HG02943 (cell line): ENCODE measurements around the gene NBR1.
A peak's percentile ranks its signal among the peaks of the same experiment; 100 is the strongest.
"Not testable (repeated sequence)": the region's sequence is repeated elsewhere in the genome, so short reads cannot be mapped to it uniquely, and the experiment has no call there.

ENCODE experiments used
- ATAC-seq: cut with Tn5 transposase; IDR thresholded peaks from one replicate; pipeline ENCODE4 v1.9.1; 2021; ENCODE audit warnings: mild to moderate bottlenecking, low read depth, moderate library complexity; ENCODE audit not compliant: unreplicated experiment

The NBR1 gene, protein sequence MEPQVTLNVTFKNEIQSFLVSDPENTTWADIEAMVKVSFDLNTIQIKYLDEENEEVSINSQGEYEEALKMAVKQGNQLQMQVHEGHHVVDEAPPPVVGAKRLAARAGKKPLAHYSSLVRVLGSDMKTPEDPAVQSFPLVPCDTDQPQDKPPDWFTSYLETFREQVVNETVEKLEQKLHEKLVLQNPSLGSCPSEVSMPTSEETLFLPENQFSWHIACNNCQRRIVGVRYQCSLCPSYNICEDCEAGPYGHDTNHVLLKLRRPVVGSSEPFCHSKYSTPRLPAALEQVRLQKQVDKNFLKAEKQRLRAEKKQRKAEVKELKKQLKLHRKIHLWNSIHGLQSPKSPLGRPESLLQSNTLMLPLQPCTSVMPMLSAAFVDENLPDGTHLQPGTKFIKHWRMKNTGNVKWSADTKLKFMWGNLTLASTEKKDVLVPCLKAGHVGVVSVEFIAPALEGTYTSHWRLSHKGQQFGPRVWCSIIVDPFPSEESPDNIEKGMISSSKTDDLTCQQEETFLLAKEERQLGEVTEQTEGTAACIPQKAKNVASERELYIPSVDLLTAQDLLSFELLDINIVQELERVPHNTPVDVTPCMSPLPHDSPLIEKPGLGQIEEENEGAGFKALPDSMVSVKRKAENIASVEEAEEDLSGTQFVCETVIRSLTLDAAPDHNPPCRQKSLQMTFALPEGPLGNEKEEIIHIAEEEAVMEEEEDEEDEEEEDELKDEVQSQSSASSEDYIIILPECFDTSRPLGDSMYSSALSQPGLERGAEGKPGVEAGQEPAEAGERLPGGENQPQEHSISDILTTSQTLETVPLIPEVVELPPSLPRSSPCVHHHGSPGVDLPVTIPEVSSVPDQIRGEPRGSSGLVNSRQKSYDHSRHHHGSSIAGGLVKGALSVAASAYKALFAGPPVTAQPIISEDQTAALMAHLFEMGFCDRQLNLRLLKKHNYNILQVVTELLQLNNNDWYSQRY

DNA sequence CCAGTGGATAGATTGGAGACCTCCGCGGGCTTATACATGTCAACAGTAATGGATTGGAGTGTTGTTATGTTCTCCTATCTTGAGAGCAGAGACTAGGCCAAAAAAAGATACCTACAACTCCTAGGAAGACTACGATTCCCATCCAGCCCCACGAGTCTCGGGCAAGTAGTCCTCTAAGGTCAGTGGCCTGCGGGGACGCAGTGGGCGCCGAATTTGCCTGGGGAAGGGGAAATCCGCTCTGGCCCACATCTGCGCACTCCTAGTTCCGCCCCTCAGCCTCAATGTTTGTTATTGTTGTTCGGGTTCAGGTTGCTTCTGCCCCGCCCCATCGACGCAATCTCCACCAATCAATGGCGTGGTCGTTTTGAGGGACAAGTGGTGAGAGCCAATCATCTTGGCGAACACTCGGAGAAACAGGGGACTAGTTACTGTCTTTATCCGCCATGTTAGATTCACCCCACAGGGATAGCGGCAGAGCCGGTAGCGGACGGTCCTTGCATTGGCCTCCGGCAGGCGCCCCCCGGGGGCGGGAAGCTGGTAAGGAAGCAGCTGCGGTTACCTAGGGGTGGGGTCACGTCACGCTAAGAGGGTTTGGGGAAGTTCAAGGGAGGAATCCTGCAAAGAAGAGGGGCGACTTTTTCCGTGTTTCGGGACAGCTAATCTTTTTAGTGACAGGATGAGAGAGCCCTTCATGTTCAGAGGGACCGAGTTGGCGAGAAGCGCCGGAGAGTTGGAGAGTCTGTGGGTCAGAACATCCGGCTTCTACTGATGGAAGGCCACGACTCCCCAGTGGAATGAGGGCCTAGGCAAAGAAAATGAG is at the start of gene NBR1:
TSS of gene NBR1 (plus strand) at position 449 of the 820 bp plus-strand sequence. CDS start 4,586 bp downstream, outside the sequence.
- peak; percentile 87 for ATAC-seq

DNA sequence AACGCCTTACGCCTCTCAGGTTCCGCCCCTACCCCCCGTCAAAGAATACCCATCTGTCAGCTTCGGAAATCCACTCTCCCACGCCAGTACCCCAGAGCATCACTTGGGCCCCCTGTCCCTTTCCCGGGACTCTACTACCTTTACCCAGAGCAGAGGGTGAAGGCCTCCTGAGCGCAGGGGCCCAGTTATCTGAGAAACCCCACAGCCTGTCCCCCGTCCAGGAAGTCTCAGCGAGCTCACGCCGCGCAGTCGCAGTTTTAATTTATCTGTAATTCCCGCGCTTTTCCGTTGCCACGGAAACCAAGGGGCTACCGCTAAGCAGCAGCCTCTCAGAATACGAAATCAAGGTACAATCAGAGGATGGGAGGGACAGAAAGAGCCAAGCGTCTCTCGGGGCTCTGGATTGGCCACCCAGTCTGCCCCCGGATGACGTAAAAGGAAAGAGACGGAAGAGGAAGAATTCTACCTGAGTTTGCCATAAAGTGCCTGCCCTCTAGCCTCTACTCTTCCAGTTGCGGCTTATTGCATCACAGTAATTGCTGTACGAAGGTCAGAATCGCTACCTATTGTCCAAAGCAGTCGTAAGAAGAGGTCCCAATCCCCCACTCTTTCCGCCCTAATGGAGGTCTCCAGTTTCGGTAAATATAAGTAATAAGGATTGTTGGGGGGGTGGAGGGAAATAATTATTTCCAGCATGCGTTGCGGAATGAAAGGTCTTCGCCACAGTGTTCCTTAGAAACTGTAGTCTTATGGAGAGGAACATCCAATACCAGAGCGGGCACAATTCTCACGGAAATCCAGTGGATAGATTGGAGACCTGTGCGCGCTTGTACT is 45.7 kb upstream of the NBR1 start, which contains the start of gene BRCA1:
TSS of gene BRCA1 (minus strand) at position 232 of the 834 bp plus-strand sequence. CDS start 1,268 bp downstream, outside the sequence.
- peak; percentile 90 for ATAC-seq

DNA sequence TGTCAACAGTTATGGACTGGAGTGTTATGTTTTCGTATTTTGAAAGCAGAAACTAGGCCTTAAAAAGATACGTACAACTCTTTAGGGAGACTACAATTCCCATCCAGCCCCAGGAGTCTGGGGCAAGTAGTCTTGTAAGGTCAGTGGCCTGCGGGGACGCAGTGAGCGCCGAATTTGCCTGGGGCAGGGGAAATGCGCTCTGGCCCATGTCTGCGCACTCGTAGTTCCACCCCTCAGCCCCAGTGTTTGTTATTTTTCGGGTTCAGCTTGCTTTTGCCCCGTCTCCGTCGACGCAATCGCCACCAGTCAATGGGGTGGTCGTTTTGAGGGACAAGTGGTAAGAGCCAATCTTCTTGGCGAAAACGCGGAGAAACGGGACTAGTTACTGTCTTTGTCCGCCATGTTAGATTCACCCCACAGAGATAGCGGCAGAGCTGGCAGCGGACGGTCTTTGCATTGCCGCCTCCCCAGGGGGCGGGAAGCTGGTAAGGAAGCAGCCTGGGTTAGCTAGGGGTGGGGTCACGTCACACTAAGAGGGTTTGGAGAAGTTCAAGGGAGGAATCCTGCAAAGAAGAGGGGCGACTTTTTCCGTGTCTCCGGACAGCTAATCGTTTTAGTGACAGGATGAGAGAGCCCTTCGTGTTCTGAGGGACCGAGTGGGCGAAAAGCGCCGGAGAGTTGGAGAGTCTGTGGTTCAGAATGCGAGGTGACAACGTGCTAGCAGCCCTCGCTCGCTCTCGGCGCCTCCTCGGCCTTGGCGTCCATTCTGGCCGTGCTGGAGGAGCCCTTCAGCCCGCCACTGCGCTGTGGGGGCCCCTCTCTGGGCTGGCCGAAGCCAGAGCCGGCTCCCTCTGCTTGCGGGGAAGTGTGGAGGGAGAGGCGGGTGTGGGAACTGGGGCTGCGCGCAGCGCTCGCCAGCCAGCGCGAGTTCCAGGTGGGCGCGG is 44.8 kb upstream of the NBR1 start:
- ATAC-seq: no peak

DNA sequence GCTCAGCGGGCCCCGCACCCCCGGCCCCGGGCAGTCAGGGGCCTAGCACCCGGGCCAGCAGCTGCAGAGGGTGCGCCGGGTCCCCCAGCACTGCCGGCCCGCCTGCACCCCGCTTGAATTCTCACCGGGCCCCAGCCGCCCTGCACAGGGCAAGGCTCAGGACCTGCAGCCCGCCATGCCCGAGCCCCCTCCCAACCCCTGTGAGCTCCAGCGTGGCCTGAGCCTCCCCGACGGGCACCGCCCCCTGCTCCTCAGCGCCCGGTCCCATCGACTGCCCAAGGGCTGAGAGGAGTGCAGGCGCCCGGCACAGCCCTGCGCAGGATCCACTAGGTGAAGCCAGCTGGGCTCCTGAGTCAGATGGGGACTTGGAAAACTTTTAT is 44.1 kb upstream of the NBR1 start:
- no peak for ATAC-seq

DNA sequence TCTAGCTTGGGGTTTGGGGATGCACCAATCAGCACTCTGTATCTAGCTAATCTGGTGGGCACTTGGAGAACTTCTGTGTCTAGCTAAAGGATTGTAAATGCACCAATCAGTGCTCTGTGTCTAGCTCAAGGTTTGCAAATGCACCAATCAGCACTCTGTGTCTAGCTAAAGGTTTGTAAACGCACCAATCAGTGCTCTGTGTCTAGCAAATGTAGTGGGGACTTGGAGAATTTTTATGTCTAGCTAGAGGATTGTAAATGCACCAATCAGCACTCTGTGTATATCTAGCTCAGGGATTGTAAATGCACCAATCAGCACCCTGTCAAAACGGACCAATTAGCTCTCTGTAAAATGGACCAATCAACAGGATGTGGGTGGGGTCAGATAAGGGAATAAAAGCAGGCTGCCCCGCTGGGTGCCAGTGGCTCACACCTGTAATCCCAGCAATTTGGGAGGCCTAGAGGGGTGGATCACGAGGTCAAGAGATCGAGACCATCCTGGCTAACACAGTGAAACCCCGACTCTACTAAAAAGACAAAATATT is 43.6 kb upstream of the NBR1 start:
- not testable (repeated sequence) for ATAC-seq

DNA sequence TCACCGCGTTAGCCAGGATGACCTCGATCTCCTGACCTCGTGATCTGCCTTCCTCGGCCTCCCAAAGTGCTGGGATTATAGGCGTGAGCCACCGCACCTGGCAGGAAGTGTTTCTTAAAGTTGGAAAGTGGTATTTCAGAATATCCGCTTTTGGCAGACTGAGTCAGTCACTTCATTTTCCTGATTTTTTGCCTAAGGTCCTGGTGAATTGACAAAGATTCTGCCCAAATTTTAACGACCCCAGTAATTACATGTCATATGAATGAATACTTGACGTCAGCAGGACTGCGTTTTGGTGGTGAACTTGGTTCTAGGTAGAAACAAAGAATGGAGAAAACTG is 41.4 kb upstream of the NBR1 start:
- no peak for ATAC-seq

DNA sequence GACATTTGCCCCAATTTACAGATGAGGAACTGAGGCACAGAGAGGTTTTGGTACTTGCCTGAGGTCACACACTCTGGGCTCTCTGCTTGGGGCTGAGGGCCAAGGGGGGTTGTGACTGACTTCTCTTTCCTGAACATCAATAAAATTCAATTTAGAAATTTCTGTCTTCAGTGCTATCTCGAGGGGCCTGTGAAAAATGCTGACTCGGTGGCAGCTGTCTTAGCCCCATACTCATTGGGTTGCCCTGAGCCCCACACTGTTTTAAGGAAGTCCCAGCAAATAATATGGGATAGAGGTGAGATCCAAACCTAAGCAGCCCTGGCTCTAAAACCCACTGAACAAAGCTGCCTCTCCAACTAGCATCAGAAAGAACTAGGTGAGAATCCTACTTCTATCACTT is 38.9 kb upstream of the NBR1 start:
- ATAC-seq: no peak

DNA sequence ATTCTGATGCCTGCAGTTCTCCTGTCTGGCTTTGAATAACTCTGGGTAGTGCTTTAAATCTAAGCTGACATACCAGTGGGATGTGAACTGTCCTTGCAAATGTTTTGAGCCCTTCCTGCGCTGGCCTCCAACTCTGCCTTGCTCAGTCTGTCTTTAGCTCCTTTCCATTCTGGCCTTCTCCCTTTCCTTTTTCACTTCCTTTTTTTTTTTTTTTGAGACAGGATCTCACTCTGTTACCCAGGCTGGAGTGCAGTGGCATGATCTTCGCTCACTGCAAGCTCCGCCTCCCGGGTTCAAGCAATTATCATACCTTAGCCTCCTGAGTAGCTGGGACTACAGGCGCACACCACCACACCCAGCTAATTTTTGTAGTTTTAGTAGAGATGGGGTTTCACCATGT is 37.6 kb upstream of the NBR1 start:
- ATAC-seq: not testable (repeated sequence)

DNA sequence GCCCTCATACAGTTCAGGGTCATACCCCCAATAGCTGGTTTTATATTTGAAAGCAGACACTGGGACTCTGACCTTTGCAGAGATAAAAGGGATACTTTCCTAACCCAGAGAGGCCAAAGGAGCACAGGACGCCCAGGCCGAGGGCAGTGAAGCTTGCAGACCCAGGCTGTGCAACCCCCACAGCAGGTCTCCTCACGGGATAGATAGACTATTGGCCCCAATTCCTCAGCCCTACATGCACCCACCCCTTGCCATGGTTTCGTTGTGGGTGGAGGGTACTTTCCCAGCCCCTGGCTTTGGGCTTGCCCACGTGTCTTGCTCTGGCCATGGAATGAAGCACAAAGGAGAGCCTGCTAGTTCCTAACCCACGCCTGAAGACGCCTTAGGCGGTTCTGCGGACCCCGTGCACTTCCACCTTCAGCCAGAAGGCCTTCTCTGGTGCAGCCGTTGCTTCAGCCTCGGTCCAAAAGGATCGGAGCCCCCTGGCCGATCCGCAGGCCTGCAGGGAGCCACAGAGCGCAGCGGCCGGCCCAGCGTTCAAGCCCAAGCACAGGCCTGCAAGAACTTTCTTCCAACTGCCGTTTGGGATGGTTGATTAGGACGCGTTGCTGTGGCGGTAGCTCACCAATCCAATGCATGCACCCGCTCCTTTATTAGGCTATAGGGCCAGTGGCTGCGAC is 36.1 kb upstream of the NBR1 start:
- no peak for ATAC-seq

DNA sequence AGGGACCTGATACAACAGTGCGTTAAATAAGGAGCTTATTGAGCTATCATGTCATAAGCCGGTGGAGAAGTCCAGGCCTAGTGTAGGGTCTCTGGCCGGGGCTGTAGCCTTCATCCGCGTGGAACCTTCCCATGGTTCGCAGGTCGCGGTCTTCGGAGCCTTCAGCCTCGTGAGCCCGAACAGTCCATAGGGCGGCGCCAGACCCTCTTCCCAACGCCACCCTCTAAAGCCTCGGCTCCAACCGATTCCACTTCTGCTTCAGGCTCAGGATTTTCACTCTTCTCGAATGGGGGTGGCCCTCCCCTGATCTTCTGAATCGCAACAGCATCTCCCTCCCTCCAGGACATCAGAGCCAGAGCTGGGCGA is 35.6 kb upstream of the NBR1 start:
- ATAC-seq: no peak

DNA sequence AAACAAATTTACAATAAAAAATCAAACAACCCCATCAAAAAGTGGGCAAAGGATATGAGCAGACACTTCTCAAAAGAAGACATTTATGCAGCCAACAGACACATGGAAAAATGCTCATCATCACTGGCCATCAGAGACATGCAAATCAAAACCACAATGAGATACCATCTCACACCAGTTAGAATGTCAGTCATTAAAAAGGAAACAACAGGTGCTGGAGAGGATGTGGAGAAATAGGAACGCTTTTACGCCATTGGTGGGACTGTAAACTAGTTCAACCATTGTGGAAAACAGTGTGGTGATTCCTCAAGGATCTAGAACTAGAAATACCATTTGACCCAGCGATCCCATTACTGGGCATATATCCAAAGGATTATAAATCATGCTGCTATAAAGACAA is 34.4 kb upstream of the NBR1 start:
- ATAC-seq: not testable (repeated sequence)

DNA sequence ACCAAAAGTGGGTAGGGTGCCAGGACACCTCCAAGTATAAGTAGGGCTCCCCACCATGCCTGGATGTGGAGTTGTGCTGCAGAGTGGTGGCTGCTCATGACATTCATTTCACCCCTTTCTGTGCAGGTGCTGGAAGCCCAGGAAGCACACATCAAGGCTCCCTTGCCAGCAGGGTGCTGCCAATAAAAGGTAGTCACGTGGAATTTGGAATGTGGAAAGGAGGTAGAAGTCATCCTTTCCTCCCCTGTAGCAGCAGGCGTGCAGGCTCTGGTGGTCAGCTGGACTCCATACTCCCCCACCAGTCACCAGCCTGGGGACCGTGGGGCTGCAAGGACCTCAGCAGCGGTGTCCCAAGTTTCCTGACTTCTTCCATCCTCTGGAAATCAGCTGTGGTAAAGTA is 32.5 kb upstream of the NBR1 start:
- ATAC-seq: not testable (repeated sequence)

DNA sequence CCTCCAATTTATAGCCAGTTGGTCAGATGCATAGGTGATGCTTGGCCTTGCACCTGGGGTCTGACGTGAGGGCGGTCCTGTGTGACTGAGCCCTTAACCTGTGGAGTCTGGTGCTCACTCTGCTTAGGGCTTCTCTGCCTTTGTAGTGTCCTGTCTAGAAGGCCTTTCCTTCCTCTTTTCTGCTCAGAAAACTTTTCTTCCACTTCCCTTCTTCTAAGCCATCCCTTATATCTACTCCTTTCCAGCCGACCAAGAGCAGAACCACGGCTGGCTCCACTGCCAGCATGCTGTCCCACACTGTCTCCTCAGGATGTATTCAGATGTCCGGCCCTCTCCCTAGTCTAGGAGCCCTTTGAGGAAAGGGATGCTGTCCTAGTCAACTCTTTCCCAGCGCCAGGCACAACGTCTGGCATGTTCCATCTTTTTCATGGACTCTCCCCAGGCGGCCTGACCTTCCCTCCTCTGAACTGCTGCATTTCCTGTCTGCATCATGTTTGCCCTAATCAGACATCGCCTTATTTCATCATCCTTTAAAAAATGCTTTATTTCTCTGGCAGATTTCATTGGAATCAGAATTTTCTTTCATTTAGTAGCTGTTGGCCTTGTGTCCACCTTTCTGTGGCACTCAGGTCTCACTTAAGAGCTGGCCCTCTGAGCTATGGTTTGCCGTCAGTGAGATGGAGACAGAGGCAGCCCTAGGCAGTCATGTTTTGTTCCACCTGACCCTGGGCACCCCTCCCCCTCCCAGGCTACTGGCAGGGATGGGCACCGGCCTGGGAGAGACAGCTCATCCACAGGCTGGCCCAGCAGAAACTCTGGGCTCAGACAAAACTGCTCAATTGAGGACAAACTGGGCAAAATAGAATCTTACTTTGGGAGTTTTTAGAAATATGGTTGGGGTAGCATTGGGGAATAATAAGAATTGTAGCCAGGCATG is 30.4 kb upstream of the NBR1 start:
- no peak for ATAC-seq

DNA sequence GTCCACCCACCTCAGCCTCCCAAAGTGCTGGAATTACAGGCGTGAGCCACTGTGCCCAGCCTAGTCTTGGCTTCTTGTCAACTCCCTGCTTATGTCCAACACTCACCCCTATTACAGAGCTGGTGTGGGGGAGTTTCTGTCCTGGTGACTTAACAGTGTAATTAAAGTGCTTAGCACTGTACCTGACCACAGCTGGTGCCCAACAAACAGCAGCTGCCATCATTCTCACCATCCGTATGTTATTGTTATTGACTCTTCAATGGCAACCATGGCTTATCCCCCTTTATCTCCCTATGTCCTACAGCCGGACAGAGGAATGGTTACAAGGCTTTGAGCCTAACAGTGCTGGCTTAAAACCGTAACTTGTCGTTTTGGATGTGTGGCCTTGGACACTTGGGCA is 28.9 kb upstream of the NBR1 start:
- ATAC-seq: no peak

DNA sequence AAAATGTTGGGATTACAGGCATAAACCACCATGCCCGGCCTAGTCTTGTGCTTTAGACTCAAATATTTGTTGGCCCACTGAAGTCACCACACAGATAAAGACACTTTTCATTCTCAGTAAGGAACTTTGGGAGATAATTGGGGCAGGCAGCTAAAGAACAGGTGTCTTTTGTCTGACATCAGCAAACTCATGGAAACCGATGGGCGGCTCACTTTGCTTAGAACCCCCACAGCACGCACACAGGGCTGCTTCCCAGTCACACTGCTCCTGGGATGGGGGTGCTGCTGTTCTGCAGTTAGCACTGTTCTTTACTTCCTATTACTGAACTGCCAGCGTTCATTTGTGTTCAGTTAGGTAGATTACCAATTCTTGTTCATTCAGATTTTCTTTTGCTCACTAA is 27.8 kb upstream of the NBR1 start:
- no peak for ATAC-seq

DNA sequence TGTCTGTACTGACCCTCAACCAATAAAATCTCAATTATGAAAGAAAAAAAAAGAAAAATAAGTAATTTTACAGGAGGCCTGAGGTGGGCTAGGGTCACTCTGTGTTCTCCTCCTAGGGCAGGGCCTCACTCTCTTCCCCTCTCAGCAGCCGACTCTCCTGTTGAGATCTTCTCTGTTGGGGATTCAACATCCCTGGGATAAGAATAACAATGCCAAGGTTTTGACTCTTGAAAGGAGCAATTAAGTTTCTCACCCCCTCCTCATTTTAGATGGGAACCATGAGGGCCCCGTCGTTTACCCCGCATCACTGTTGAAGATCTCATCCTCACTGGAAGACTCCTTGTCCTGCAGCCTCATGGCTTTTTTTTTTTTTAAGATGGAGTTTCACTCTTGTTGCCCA is 24.4 kb upstream of the NBR1 start:
- ATAC-seq: no peak
